Motor neuron (in vitro differentiated cells): Measurements from ENCODE around the gene DSC3. TPM values are rescaled to one million over a fixed set of nuclear protein-coding genes. Genes with fewer than 3 reads are reported as not detected.

Experiments used
- ATAC-seq, 8 experiments: fragments of 200-7000 bp; cut with Tn5 transposase; replicated peaks in 6 of 8; 2 replicates each; pipeline ENCODE4 v1.8.0; 2021; ENCODE audit warnings: mild to moderate bottlenecking in 8 of 8, moderate library complexity in 8 of 8
- H3K27ac ChIP-seq, 2 donors: fragments of 250-450 bp; sonication (Bioruptor Pico); 2 replicates each; pipeline ENCODE4 v1.9.0; 2021; ENCODE audit warnings: antibody characterized with exemption in 2 of 2, mild to moderate bottlenecking in 2 of 2, moderate library complexity in 1 of 2
- H3K4me1 ChIP-seq, 2 donors: fragments of 250-450 bp; sonication (Bioruptor Pico); replicated peaks in 1 of 2; 2 replicates each; pipeline ENCODE4 v1.6.1; 2021; ENCODE audit warnings: antibody characterized with exemption in 2 of 2, mild to moderate bottlenecking in 2 of 2, moderate library complexity in 1 of 2
- H3K4me3 ChIP-seq, 5 donors: fragments of 250-450 bp; sonication (Bioruptor Pico); 2 replicates each; pipeline ENCODE4 v1.9.0; 2021; ENCODE audit warnings: antibody characterized with exemption in 5 of 5, mild to moderate bottlenecking in 5 of 5, moderate library complexity in 4 of 5
- WGBS, 10 experiments: fragments of 450-650 bp; shearing (Covaris generic); methylation state at CpG; one replicate each; pipeline ENCODE4 v1.0.0; 2022; 5-methylcytosine and 5-hydroxymethylcytosine counted together
- in situ Hi-C, 9 experiments: fragments of 400-800 bp; cut with MboI; loops; one replicate each; pipeline ENCODE4 v1.15.0; 2021; ENCODE audit warnings: low sequenced_read_pairs in 9 of 9, low pct_unique_long_range_greater_than_20kb in 2 of 9; ENCODE audit not compliant: unreplicated experiment in 9 of 9
- total RNA-seq, 8 experiments: library from RNA; unstranded; fragments of 300-600 nt; gene quantifications; 2 replicates each; pipeline versions ENCODE4 v1.2.3 to v1.2.4, GENCODE V29; 2022

The DSC3 gene
- total RNA-seq, 8 experiments from 2014 or later, result 0.20 to 4.6 (median 3.1) TPM; not detected in 1

DNA sequence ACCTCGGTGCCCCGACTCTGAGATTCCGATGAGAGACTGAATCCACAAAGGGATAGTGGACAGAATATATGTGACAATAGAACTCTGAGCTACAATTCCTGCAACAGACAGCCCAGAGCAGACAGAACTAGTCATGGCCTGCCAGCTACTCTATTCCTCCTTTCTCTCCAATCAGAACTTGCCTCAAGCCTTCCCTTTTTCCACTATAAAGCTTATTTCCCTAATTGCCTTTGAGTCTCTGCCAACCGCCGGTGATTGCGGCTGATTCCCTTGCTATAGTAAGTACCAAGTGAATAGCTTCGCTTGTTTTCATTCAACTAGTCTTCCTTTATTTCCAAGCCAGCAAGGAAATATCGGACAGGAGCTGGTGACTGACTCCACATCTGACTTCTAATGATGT lies 96.8 kb downstream of the DSC3 start:
- no peak overlapping the region for H3K27ac ChIP-seq
- peaks cover 4 to 7% of the 10 kb centered on the region in 2 donors for H3K4me1 ChIP-seq
- in situ Hi-C loops, result no loop called here
- ATAC-seq, result peak in 5 of 8 experiments; percentile 78 to 86 (median 83)
- 39 to 83% (median 70%) methylated on average over 1 to 8 of the region's 8 CpGs for WGBS, 10 experiments
- no peak overlapping the region for H3K4me3 ChIP-seq

DNA sequence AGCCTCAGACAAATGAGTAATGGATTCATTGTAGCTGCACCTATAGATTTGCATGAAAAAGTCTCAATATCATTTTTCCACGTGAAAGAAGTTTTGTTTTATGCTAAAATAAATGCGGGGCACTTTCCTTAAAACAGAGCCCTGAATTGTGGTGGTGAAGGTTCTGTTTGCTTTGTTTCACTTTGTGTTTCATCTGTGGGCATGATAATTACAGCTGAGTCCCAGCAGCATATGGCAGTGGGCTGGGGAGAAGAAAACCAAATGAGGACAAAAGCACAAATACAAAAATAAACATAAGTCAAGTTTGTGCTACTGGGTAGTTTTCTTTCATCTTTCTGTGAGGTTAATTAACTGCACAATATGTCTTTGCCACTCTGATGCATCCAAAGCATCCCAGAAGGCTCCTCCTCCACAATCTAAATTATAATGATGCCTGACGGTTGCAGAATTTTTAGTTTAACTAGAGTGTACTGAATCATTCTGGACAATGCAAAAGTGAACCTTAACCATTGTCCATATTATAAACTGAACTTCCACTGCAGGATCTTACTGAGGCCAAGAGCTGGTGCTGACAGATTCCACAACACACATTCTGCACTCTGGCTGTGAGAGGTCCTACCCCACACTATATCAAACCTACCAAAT lies 97.6 kb downstream of the DSC3 start:
- in situ Hi-C loops, result no loop called here
- Histone ChIP-seq H3K27ac (no peak overlapping the region), H3K4me1 (peaks cover 4 to 7% of the 10 kb centered on the region in 2 donors), H3K4me3 (no peak overlapping the region)
- 0 to 57% (median 28%) methylated on average over 1 to 3 of the region's 3 CpGs; no CpG with 5 or more reads in 1 of the 10 experiments for WGBS, 10 experiments
- ATAC-seq, result peak in 5 of 8 experiments; percentile 23 to 84 (median 78)

DNA sequence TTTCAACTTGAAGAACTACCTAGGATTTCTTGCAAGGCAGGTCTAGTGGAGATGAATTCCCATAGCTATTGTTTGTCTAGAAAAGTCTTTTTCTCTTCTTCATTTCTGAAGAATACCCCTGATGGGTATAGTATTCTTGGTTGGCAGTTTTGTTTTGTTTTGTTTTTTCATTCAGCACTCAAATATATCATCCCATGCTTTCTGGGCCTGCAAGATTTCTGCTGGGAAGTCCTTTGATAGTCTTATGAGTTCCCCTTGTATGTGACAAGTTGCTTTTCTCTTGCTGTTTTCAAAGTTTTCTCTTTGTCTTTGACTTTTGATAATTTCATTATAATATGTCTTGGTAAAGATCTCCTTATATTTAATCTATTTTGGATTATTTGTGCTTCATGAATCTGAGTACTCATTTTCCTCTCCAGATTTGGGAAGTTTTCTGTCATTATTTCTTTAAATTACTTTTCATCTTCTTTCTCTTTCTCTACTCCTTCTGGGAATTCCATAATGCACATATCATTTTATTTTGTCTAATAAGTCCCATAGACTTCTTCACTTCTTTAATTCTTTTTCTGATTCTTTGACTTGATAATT lies 101.5 kb downstream of the DSC3 start:
- H3K4me1 ChIP-seq, result peaks cover 4 to 7% of the 10 kb centered on the region in 2 donors
- ATAC-seq, result no peak
- H3K4me3 ChIP-seq, result no peak overlapping the region
- no peak overlapping the region for H3K27ac ChIP-seq
- in situ Hi-C loops, result no loop called here

Other genes with a start within 250 kb of the DSC3 start
- 1 to 10 TPM in 5 of 8 experiments, under 1 TPM in 2, not detected in 1; 0.05 to 7.0 (median 3.4) TPM for gene DSC2, start 59.7 kb upstream of the DSC3 start, total RNA-seq
- gene DSC1, start 120.1 kb upstream of the DSC3 start, total RNA-seq, result 1 to 10 TPM in 3 of 8 experiments, under 1 TPM in 3, not detected in 2; 0.05 to 1.3 (median 0.90) TPM